HepG2 (cell line): ENCODE results near the gene CFAP70. TPM values are rescaled to one million over a fixed set of nuclear protein-coding genes. Genes with fewer than 3 reads are reported as not detected.
A peak's percentile ranks its signal among the peaks of the same experiment; 100 is the strongest.

ENCODE experiments used
- GATAD2A ChIP-seq: IDR thresholded peaks from 2 replicates; pipeline ENCODE4 v1.6.1; 2016
- HDAC6 ChIP-seq: fragments of 200-600 bp; sonication (generic); IDR thresholded peaks from 2 replicates; pipeline ENCODE4 v1.7.0; 2017; ENCODE audit warnings: mild to moderate bottlenecking, antibody characterized with exemption, low read length, low read depth
- MXD4 ChIP-seq: IDR thresholded peaks from 2 replicates; pipeline ENCODE4 v1.6.1; 2016; ENCODE audit warnings: mild to moderate bottlenecking, missing biosample characterization, missing genetic modification reagents
- NFAT5 ChIP-seq: sonication (generic); formaldehyde crosslinking; IDR thresholded peaks from 2 replicates; pipeline ENCODE4 v1.4.0; 2020; ENCODE audit warnings: missing genetic modification reagents
- NFKBIZ ChIP-seq: IDR thresholded peaks from 2 replicates; pipeline ENCODE4 v1.6.1; 2018; ENCODE audit warnings: missing genetic modification reagents, missing compliant biosample characterization
- PRDM4 ChIP-seq: sonication (generic); formaldehyde crosslinking; IDR thresholded peaks from 2 replicates; pipeline ENCODE4 v1.9.0; 2021; ENCODE audit warnings: missing genetic modification reagents, borderline replicate concordance
- RARG ChIP-seq: sonication (generic); formaldehyde crosslinking; IDR thresholded peaks from 2 replicates; pipeline ENCODE4 v1.4.0; 2020; ENCODE audit warnings: low read depth, mild to moderate bottlenecking, missing genetic modification reagents
- RFX1 ChIP-seq: fragments of 450-650 bp; IDR thresholded peaks from 2 replicates; pipeline ENCODE4 v1.6.1; 2017
- SALL2 ChIP-seq: sonication (generic); formaldehyde crosslinking; IDR thresholded peaks from 2 replicates; pipeline ENCODE4 v1.8.1; 2023; ENCODE audit warnings: mild to moderate bottlenecking, missing genetic modification reagents, inconsistent platforms
- SKIL ChIP-seq: sonication (generic); formaldehyde crosslinking; IDR thresholded peaks from 2 replicates; pipeline ENCODE4 v1.8.0; 2022; ENCODE audit warnings: missing genetic modification reagents, mild to moderate bottlenecking, moderate library complexity, borderline replicate concordance
- SMYD3 ChIP-seq: sonication (generic); formaldehyde crosslinking; IDR thresholded peaks from 2 replicates; pipeline ENCODE4 v1.8.1; 2023; ENCODE audit warnings: mild to moderate bottlenecking, missing genetic modification reagents
- TCF12 ChIP-seq, 2 experiments: fragments of 450-650 bp in 1 of 2; sonication (generic) in 1 of 2; formaldehyde crosslinking in 1 of 2; IDR thresholded peaks; 2 replicates each; pipeline versions ENCODE4 v1.6.1 to v1.8.0; 2017 to 2022; ENCODE audit warnings: antibody characterized with exemption in 1 of 2, mild to moderate bottlenecking in 1 of 2, missing genetic modification reagents in 1 of 2, moderate library complexity in 1 of 2
- ZBTB14 ChIP-seq: sonication (generic); formaldehyde crosslinking; IDR thresholded peaks from 2 replicates; pipeline ENCODE4 v1.4.0; 2020; ENCODE audit warnings: missing genetic modification reagents
- ZMYM2 ChIP-seq: sonication (generic); formaldehyde crosslinking; IDR thresholded peaks from 2 replicates; pipeline ENCODE4 v1.8.0; 2022; ENCODE audit warnings: mild to moderate bottlenecking, missing genetic modification reagents
- ZNF20 ChIP-seq: sonication (generic); formaldehyde crosslinking; IDR thresholded peaks from 2 replicates; pipeline ENCODE4 v1.4.0; 2020; ENCODE audit warnings: mild to moderate bottlenecking, moderate library complexity, missing genetic modification reagents
- ZNF432 ChIP-seq: sonication (generic); formaldehyde crosslinking; IDR thresholded peaks from 2 replicates; pipeline ENCODE4 v1.5.0; 2020; ENCODE audit warnings: missing genetic modification reagents, mild to moderate bottlenecking, borderline replicate concordance
- ZNF44 ChIP-seq: sonication (generic); formaldehyde crosslinking; IDR thresholded peaks from 2 replicates; pipeline ENCODE4 v1.5.1; 2020; ENCODE audit warnings: mild to moderate bottlenecking, missing genetic modification reagents
- ZNF772 ChIP-seq: sonication (generic); formaldehyde crosslinking; IDR thresholded peaks from 2 replicates; pipeline ENCODE4 v1.5.0; 2020; ENCODE audit warnings: mild to moderate bottlenecking, missing genetic modification reagents
- polyA plus RNA-seq, 8 experiments: library from polyadenylated mRNA; depleted of rRNA in 3 of 8; stranded (reverse) in 7 of 8; unstranded in 1 of 8; fragments of >200 nt; fragmentation: Illumina TruSeq in 4 of 8; extraction: Trizol in 4 of 8; gene quantifications; 2 replicates each; pipeline versions ENCODE4 v1.2.1 to v1.2.3, GENCODE V29; 2011 to 2016; ENCODE audit warnings: low read depth in 4 of 8, missing spikeins in 1 of 8, mixed read lengths in 1 of 8; ENCODE audit not compliant: insufficient read depth in 1 of 8
- total RNA-seq, 5 experiments: library from RNA; depleted of rRNA; stranded (reverse); fragments of >200 nt; fragmentation: Illumina TruSeq; extraction: Trizol; gene quantifications; 2 replicates each; pipeline ENCODE4 v1.2.3, GENCODE V29; 2016; ENCODE audit warnings: low read depth in 1 of 5

Gene CFAP70
- total and polyA plus RNA-seq, 2 of the 13 experiments (the other 11 are each of a cell fraction or from before 2014, with no cell fraction given) = 0.27 to 0.38 TPM

GRCh38 chr10:73246646-73247508 is 111.8 kb downstream of the CFAP70 start, which contains the start of gene DNAJC9 (continued):
- TF ChIP-seq NFAT5 (no peak), ZBTB14 (CRISPR knock-in tag) (peak; percentile 94), TCF12 (IDR thresholded peaks at IDR 0.05) (no peak), TCF12 (CRISPR knock-in tag; IDR thresholded peaks at IDR 0.05) (peak; percentile 82; the same call in 1 of the 2 replicates), ZNF44 (CRISPR knock-in tag) (peak; percentile 92; the same call in 1 of the 2 replicates), RARG (CRISPR knock-in tag) (no peak), ZMYM2 (no peak), SALL2 (peak; percentile 94), MXD4 (CRISPR knock-in tag) (peak; percentile 92), HDAC6 (no peak), ZNF432 (CRISPR knock-in tag) (no peak), NFKBIZ (CRISPR knock-in tag) (peak; percentile 55; the same call in 1 of the 2 replicates), ZNF772 (peak; percentile 96), PRDM4 (no peak), SMYD3 (peak; percentile 77), RFX1 (no peak), SKIL (no peak), ZNF20 (CRISPR knock-in tag) (no peak), GATAD2A (peak; percentile 9; the same call in 1 of the 2 replicates)
